M059J (cell line): ENCODE measurements around the gene AKAP14. TPM values are rescaled to one million over a fixed set of nuclear protein-coding genes. Genes with fewer than 3 reads are reported as not detected.
"Not testable (repeated sequence)": the region's sequence is repeated elsewhere in the genome, so short reads cannot be mapped to it uniquely, and the experiment has no call there.

Experiments used
- DNase-seq: peaks from one replicate; pipeline ENCODE4 v3.0.0-alpha.2; 2012; ENCODE audit warnings: low read depth
- total RNA-seq: library from RNA; depleted of rRNA; stranded (reverse); fragments of >200 nt; shearing (Covaris generic); gene quantifications from 2 replicates; pipeline ENCODE4 v1.2.3, GENCODE V29; 2014; rRNA removed

The AKAP14 gene
- total RNA-seq, 1 experiment from 2014 or later: not detected

- not testable (repeated sequence) for DNase-seq
Observed at GRCh38 chrX:119922391-119922790, 26.7 kb downstream of the AKAP14 start.

GRCh38 chrX:119935215-119935874 lies 39.7 kb downstream of the AKAP14 start:
- no peak for DNase-seq

GRCh38 chrX:119941336-119941735 lies 45.6 kb downstream of the AKAP14 start:
- DNase-seq: no peak

- no peak for DNase-seq
Observed at GRCh38 chrX:119942173-119942819, 46.6 kb downstream of the AKAP14 start.

GRCh38 chrX:119942831-119943184 lies 47.1 kb downstream of the AKAP14 start:
- DNase-seq: no peak

- DNase-seq: peak; percentile 95
Observed at GRCh38 chrX:119943185-119943988, 47.7 kb downstream of the AKAP14 start, which contains the start of gene NKAP. Gene NKAP, minus strand, starts transcription at chrX:119943751. Its CDS starts 146 bp downstream, at chrX:119943605.

GRCh38 chrX:119945481-119945880 lies 49.8 kb downstream of the AKAP14 start:
- no peak for DNase-seq

- no peak for DNase-seq
Observed at GRCh38 chrX:119948381-119948780, 52.7 kb downstream of the AKAP14 start.

GRCh38 chrX:119954374-119954773 lies 58.7 kb downstream of the AKAP14 start:
- no peak for DNase-seq

GRCh38 chrX:119955807-119956570 lies 60.3 kb downstream of the AKAP14 start:
- DNase-seq: not testable (repeated sequence)

GRCh38 chrX:119960625-119961024 lies 64.9 kb downstream of the AKAP14 start:
- DNase-seq: no peak

GRCh38 chrX:119966837-119967236 lies 71.1 kb downstream of the AKAP14 start:
- DNase-seq: not testable (repeated sequence)

Other genes starting within 250 kb of the AKAP14 start
- 23.7 and 25.4 TPM in 2 replicates for gene SEPTIN6, start 202.7 kb upstream of the AKAP14 start, total RNA-seq
- gene SOWAHD, start 137.3 kb upstream of the AKAP14 start, total RNA-seq: 1.8 and 3.0 TPM in 2 replicates
- 4,086 and 14,063 TPM in 2 replicates for gene RPL39, start 104.3 kb upstream of the AKAP14 start, total RNA-seq
- 11.9 and 12.9 TPM in 2 replicates for gene UPF3B, start 42.9 kb upstream of the AKAP14 start, total RNA-seq
- 37.8 and 37.9 TPM in 2 replicates for gene RNF113A, start 24.2 kb upstream of the AKAP14 start, total RNA-seq
- 158 and 169 TPM in 2 replicates for gene NDUFA1, start 24.1 kb upstream of the AKAP14 start, total RNA-seq
- gene NKAP, start 47.9 kb downstream of the AKAP14 start, total RNA-seq: 3.3 and 8.9 TPM in 2 replicates
- gene RHOXF2B, start 181.8 kb downstream of the AKAP14 start, total RNA-seq: not detected in 2 replicates
- gene RHOXF1, start 220.0 kb downstream of the AKAP14 start, total RNA-seq: not detected in 2 replicates